ENCODE measurements around the gene FN1. TPM values are rescaled to one million over a fixed set of nuclear protein-coding genes. Genes with fewer than 3 reads are reported as not detected.

The FN1 gene
- total and polyA plus RNA-seq, 2 of the 8 experiments (the other 6 are each of a cell fraction or from before 2014, with no cell fraction given), result 42.9 to 109 TPM

GRCh38 chr2:215415218-215415617 lies 20.6 kb downstream of the FN1 start (continued):
- no peak for TF ChIP-seq RFX5 (IDR thresholded peaks at IDR 0.05; ENCODE audit: borderline replicate concordance, low read depth, low read length)
- no peak for TF ChIP-seq PHF8 (conservative IDR thresholded peaks at IDR 0.05; ENCODE audit: low read depth, low read length)
- TF ChIP-seq CBX5 (IDR thresholded peaks at IDR 0.05; ENCODE audit: low read depth, low read length), result no peak
